HepG2 (cell line): ENCODE results near the gene PLIN4. TPM values are rescaled to one million over a fixed set of nuclear protein-coding genes. Genes with fewer than 3 reads are reported as not detected.

Experiments used
- AKNA ChIP-seq: sonication (generic); formaldehyde crosslinking; IDR thresholded peaks from 2 replicates; pipeline ENCODE4 v1.4.0; 2020; ENCODE audit warnings: missing genetic modification reagents, borderline replicate concordance
- DDIT3 ChIP-seq: sonication (generic); formaldehyde crosslinking; IDR thresholded peaks from 2 replicates; pipeline ENCODE4 v1.4.0; 2020; ENCODE audit warnings: mild to moderate bottlenecking, missing genetic modification reagents
- GTF3A ChIP-seq: sonication (generic); formaldehyde crosslinking; conservative IDR thresholded peaks from 2 replicates; pipeline ENCODE4 v1.4.0; 2020; ENCODE audit warnings: mild to moderate bottlenecking, missing genetic modification reagents
- MED13 ChIP-seq: sonication (generic); formaldehyde crosslinking; IDR thresholded peaks from 2 replicates; pipeline ENCODE4 v1.5.0; 2020; ENCODE audit warnings: missing genetic modification reagents
- NR0B2 ChIP-seq: sonication (generic); formaldehyde crosslinking; IDR thresholded peaks from 2 replicates; pipeline ENCODE4 v1.4.0; 2020; ENCODE audit warnings: mild to moderate bottlenecking, missing genetic modification reagents
- PLSCR1 ChIP-seq: sonication (generic); formaldehyde crosslinking; IDR thresholded peaks from 2 replicates; pipeline ENCODE4 v1.5.0; 2020; ENCODE audit warnings: missing genetic modification reagents, mild to moderate bottlenecking, borderline replicate concordance
- SP2 ChIP-seq: sonication (generic); formaldehyde crosslinking; IDR thresholded peaks from 2 replicates; pipeline ENCODE4 v1.5.1; 2020; ENCODE audit warnings: mild to moderate bottlenecking, missing genetic modification reagents
- TGIF2 ChIP-seq: IDR thresholded peaks from 2 replicates; pipeline ENCODE4 v1.6.1; 2016; ENCODE audit warnings: control low read depth, missing compliant biosample characterization
- XBP1 ChIP-seq: sonication (generic); formaldehyde crosslinking; IDR thresholded peaks from 2 replicates; pipeline ENCODE4 v1.5.0; 2020; ENCODE audit warnings: missing genetic modification reagents
- ZBTB2 ChIP-seq: sonication (generic); formaldehyde crosslinking; IDR thresholded peaks from 2 replicates; pipeline ENCODE4 v1.8.0; 2022; ENCODE audit warnings: low read depth, missing genetic modification reagents
- ZFP82 ChIP-seq: sonication (generic); formaldehyde crosslinking; IDR thresholded peaks from 2 replicates; pipeline ENCODE4 v1.5.1; 2020; ENCODE audit warnings: mild to moderate bottlenecking, missing genetic modification reagents, borderline replicate concordance
- ZNF101 ChIP-seq: sonication (generic); formaldehyde crosslinking; IDR thresholded peaks from 2 replicates; pipeline ENCODE4 v1.4.0; 2020; ENCODE audit warnings: mild to moderate bottlenecking, low read depth, missing genetic modification reagents, borderline replicate concordance
- ZNF121 ChIP-seq: sonication (generic); formaldehyde crosslinking; IDR thresholded peaks from 2 replicates; pipeline ENCODE4 v1.5.0; 2020; ENCODE audit warnings: mild to moderate bottlenecking, missing genetic modification reagents
- ZNF292 ChIP-seq: sonication (generic); formaldehyde crosslinking; IDR thresholded peaks from 2 replicates; pipeline ENCODE4 v1.8.1; 2022; ENCODE audit warnings: mild to moderate bottlenecking, low read depth, missing genetic modification reagents, borderline replicate concordance
- ZNF3 ChIP-seq: IDR thresholded peaks from 2 replicates; pipeline ENCODE4 v1.7.0; 2017; ENCODE audit warnings: inconsistent platforms
- ZNF501 ChIP-seq: sonication (generic); formaldehyde crosslinking; IDR thresholded peaks from 2 replicates; pipeline ENCODE4 v1.5.1; 2020; ENCODE audit warnings: mild to moderate bottlenecking, moderate library complexity, missing genetic modification reagents
- ZNF615 ChIP-seq: sonication (generic); formaldehyde crosslinking; IDR thresholded peaks from 2 replicates; pipeline ENCODE4 v1.5.0; 2020; ENCODE audit warnings: mild to moderate bottlenecking, missing genetic modification reagents, borderline replicate concordance
- ZNF879 ChIP-seq: sonication (generic); formaldehyde crosslinking; IDR thresholded peaks from 2 replicates; pipeline ENCODE4 v1.8.1; 2023; ENCODE audit warnings: missing genetic modification reagents
- polyA plus RNA-seq, 8 experiments: library from polyadenylated mRNA; depleted of rRNA in 3 of 8; stranded (reverse) in 7 of 8; unstranded in 1 of 8; fragments of >200 nt; fragmentation: Illumina TruSeq in 4 of 8; extraction: Trizol in 4 of 8; gene quantifications; 2 replicates each; pipeline versions ENCODE4 v1.2.1 to v1.2.3, GENCODE V29; 2011 to 2016; ENCODE audit warnings: low read depth in 4 of 8, missing spikeins in 1 of 8, mixed read lengths in 1 of 8; ENCODE audit not compliant: insufficient read depth in 1 of 8
- total RNA-seq, 5 experiments: library from RNA; depleted of rRNA; stranded (reverse); fragments of >200 nt; fragmentation: Illumina TruSeq; extraction: Trizol; gene quantifications; 2 replicates each; pipeline ENCODE4 v1.2.3, GENCODE V29; 2016; ENCODE audit warnings: low read depth in 1 of 5

Gene PLIN4
- total and polyA plus RNA-seq, 2 of the 13 experiments (the other 11 are each of a cell fraction or from before 2014, with no cell fraction given): 1.1 to 1.3 TPM

- TF ChIP-seq MED13 (CRISPR knock-in tag): no peak
- no peak for TF ChIP-seq PLSCR1 (CRISPR knock-in tag)
- TF ChIP-seq ZNF121 (CRISPR knock-in tag): no peak; the same call in 1 of the 2 replicates
- 0 out of 2 replicates have a peak, but pooled peaks have one; percentile 24 for TF ChIP-seq ZNF501 (CRISPR knock-in tag)
- 0 out of 2 replicates have a peak, but pooled peaks have one; percentile 11 for TF ChIP-seq ZNF615 (CRISPR knock-in tag)
- peak; percentile 31; the same call in 1 of the 2 replicates for TF ChIP-seq SP2
- TF ChIP-seq ZNF3 (CRISPR knock-in tag): no peak
- TF ChIP-seq ZNF101 (CRISPR knock-in tag): no peak
- no peak for TF ChIP-seq NR0B2
- no peak for TF ChIP-seq AKNA (CRISPR knock-in tag)
- TF ChIP-seq ZNF879: no peak
- no peak for TF ChIP-seq ZFP82 (CRISPR knock-in tag)
- 0 out of 2 replicates have a peak, but pooled peaks have one; percentile 14 for TF ChIP-seq ZBTB2 (CRISPR knock-in tag)
- TF ChIP-seq XBP1 (CRISPR knock-in tag): no peak
- TF ChIP-seq GTF3A (CRISPR knock-in tag): no peak
- TF ChIP-seq TGIF2 (CRISPR knock-in tag): no peak; the same call in 1 of the 2 replicates
- no peak for TF ChIP-seq DDIT3
- peak; percentile 44; the same call in 1 of the 2 replicates for TF ChIP-seq ZNF292 (CRISPR knock-in tag)
These were observed 21.7 kb upstream of the PLIN4 start, which contains the start of gene LRG1 (continued) for GRCh38 chr19:4539693-4540581.
